ENCODE data around the gene SPRED2. TPM values are rescaled to one million over a fixed set of nuclear protein-coding genes. Genes with fewer than 3 reads are reported as not detected.

SPRED2 gene
- total and polyA plus RNA-seq, 2 donors from 2014 or later = 8.9 to 42.3 TPM

- no peak for FAIRE-seq
- intact Hi-C loops (cut with DNase I) = no loop called here
- Histone ChIP-seq H3K36me3 (ENCODE audit: control insufficient read depth in 2 of 3, insufficient read depth in 3 of 3, low read length in 3 of 3) (no peaks in the 10 kb centered on the region), H3K4me3 (ENCODE audit: low read length in 3 of 3) (no peak overlapping the region), H3K27me3 (ENCODE audit: control insufficient read depth, insufficient read depth, low read length) (no peaks in the 10 kb centered on the region), H3K27ac (ENCODE audit: low read depth in 2 of 2, low read length in 2 of 2) (no peak overlapping the region), H3K4me1 (ENCODE audit: control insufficient read depth in 2 of 3, insufficient read depth in 2 of 3, low read depth in 1 of 3, low read length in 3 of 3) (peaks cover 0 to 6% (median 2%) of the 10 kb centered on the region in 3 donors), H3K9me3 (ENCODE audit: control insufficient read depth in 2 of 3, insufficient read depth in 1 of 3, low read length in 3 of 3) (no peaks in the 10 kb centered on the region), H3K9ac (ENCODE audit: low read length in 3 of 3) (no peak overlapping the region)
- DNase-seq = peak in 1 of 5 donors; percentile 84
- no peak for TF ChIP-seq CTCF (IDR thresholded peaks at IDR 0.05; ENCODE audit: borderline replicate concordance, extremely low read depth, insufficient read depth)
These were observed 150.6 kb downstream of the SPRED2 start for GRCh38 chr2:65281627-65282351.

- DNase-seq = no peak
- H3K27ac ChIP-seq (ENCODE audit: low read depth in 2 of 2, low read length in 2 of 2) = no peak overlapping the region
- TF ChIP-seq CTCF (IDR thresholded peaks at IDR 0.05; ENCODE audit: borderline replicate concordance, extremely low read depth, insufficient read depth) = no peak
- H3K27me3 ChIP-seq (ENCODE audit: control insufficient read depth, insufficient read depth, low read length) = no peaks in the 10 kb centered on the region
- no peaks in the 10 kb centered on the region for H3K36me3 ChIP-seq (ENCODE audit: control insufficient read depth in 2 of 3, insufficient read depth in 3 of 3, low read length in 3 of 3)
- no peaks in the 10 kb centered on the region for H3K9me3 ChIP-seq (ENCODE audit: control insufficient read depth in 2 of 3, insufficient read depth in 1 of 3, low read length in 3 of 3)
- no peak for FAIRE-seq
- peaks cover 0 to 6% (median 2%) of the 10 kb centered on the region in 3 donors for H3K4me1 ChIP-seq (ENCODE audit: control insufficient read depth in 2 of 3, insufficient read depth in 2 of 3, low read depth in 1 of 3, low read length in 3 of 3)
- intact Hi-C loops (cut with DNase I) = no loop called here
- H3K9ac ChIP-seq (ENCODE audit: low read length in 3 of 3) = no peak overlapping the region
- H3K4me3 ChIP-seq (ENCODE audit: low read length in 3 of 3) = no peak overlapping the region
These were observed 152.6 kb downstream of the SPRED2 start for GRCh38 chr2:65279756-65280155.

- intact Hi-C loops (cut with DNase I) = no loop called here
- TF ChIP-seq CTCF (IDR thresholded peaks at IDR 0.05; ENCODE audit: borderline replicate concordance, extremely low read depth, insufficient read depth) = no peak
- no peaks in the 10 kb centered on the region for H3K9me3 ChIP-seq (ENCODE audit: control insufficient read depth in 2 of 3, insufficient read depth in 1 of 3, low read length in 3 of 3)
- H3K27ac ChIP-seq (ENCODE audit: low read depth in 2 of 2, low read length in 2 of 2) = no peak overlapping the region
- H3K36me3 ChIP-seq (ENCODE audit: control insufficient read depth in 2 of 3, insufficient read depth in 3 of 3, low read length in 3 of 3) = no peaks in the 10 kb centered on the region
- H3K9ac ChIP-seq (ENCODE audit: low read length in 3 of 3) = no peak overlapping the region
- no peak for FAIRE-seq
- no peaks in the 10 kb centered on the region for H3K27me3 ChIP-seq (ENCODE audit: control insufficient read depth, insufficient read depth, low read length)
- H3K4me3 ChIP-seq (ENCODE audit: low read length in 3 of 3) = no peak overlapping the region
- peaks cover 0 to 6% (median 2%) of the 10 kb centered on the region in 3 donors for H3K4me1 ChIP-seq (ENCODE audit: control insufficient read depth in 2 of 3, insufficient read depth in 2 of 3, low read depth in 1 of 3, low read length in 3 of 3)
- DNase-seq = peak in 1 of 5 donors; percentile 49
These were observed 153.8 kb downstream of the SPRED2 start for GRCh38 chr2:65278531-65278981.
